Fibroblast of mammary gland (primary cell): ENCODE results near the gene ANKRD65.
"Not testable (repeated sequence)": the region's sequence is repeated elsewhere in the genome, so short reads cannot be mapped to it uniquely, and the experiment has no call there.

Experiments used
- DNase-seq: peaks from one replicate; pipeline ENCODE4 v3.0.0-alpha.2; 2010; ENCODE audit warnings: low read depth
- H3K4me3 ChIP-seq: 2 replicates; pipeline ENCODE4 v1.5.1; 2011; ENCODE audit warnings: low read depth, mild to moderate bottlenecking, low read length, moderate library complexity; ENCODE audit not compliant: control insufficient read depth
- CTCF ChIP-seq: conservative IDR thresholded peaks from 2 replicates; pipeline ENCODE4 v1.5.1; 2011; ENCODE audit warnings: low read depth, low read length, inconsistent platforms; ENCODE audit not compliant: control insufficient read depth, insufficient read depth

The ANKRD65 gene

GRCh38 chr1:1421147-1421906 is at the start of gene ANKRD65:
ANKRD65 (minus strand) TSS chr1:1421276; CDS start chr1:1421005, 271 bp downstream.
- no peak for TF ChIP-seq CTCF
- DNase-seq: no peak
- H3K4me3 ChIP-seq: no peak within 1 kb of the TSS

GRCh38 chr1:1468196-1468985 is 47.3 kb upstream of the ANKRD65 start:
- not testable (repeated sequence) for H3K4me3 ChIP-seq, DNase-seq

- no peak overlapping the region for H3K4me3 ChIP-seq
Measured at GRCh38 chr1:1463312-1463711, 42.2 kb upstream of the ANKRD65 start.

GRCh38 chr1:1462318-1462966 is 41.4 kb upstream of the ANKRD65 start:
- peak; percentile 77 for DNase-seq
- TF ChIP-seq CTCF: no peak
- H3K4me3 ChIP-seq: no peak overlapping the region

More at GRCh38 chr1:1463312-1463711, 42.2 kb upstream of the ANKRD65 start:
- DNase-seq: no peak
- TF ChIP-seq CTCF: no peak

- DNase-seq: no peak
- no peak overlapping the region for H3K4me3 ChIP-seq
- TF ChIP-seq CTCF: no peak
Measured at GRCh38 chr1:1461721-1462317, 40.7 kb upstream of the ANKRD65 start.

GRCh38 chr1:1460540-1461130 is 39.6 kb upstream of the ANKRD65 start:
- TF ChIP-seq CTCF: no peak
- no peak overlapping the region for H3K4me3 ChIP-seq
- DNase-seq: no peak

GRCh38 chr1:1459711-1460110 is 38.6 kb upstream of the ANKRD65 start:
- not testable (repeated sequence) for H3K4me3 ChIP-seq, DNase-seq

- not testable (repeated sequence) for DNase-seq, H3K4me3 ChIP-seq
Measured at GRCh38 chr1:1459156-1459555, 38.1 kb upstream of the ANKRD65 start.

GRCh38 chr1:1456683-1457255 is 35.7 kb upstream of the ANKRD65 start:
- not testable (repeated sequence) for DNase-seq, H3K4me3 ChIP-seq

GRCh38 chr1:1455934-1456333 is 34.9 kb upstream of the ANKRD65 start:
- DNase-seq, H3K4me3 ChIP-seq: not testable (repeated sequence)
